HCT116 (cell line): ENCODE results near the gene DHRS13.

Experiments used
- ZFX ChIP-seq: fragments of 450-650 bp; IDR thresholded peaks from 2 replicates; pipeline ENCODE4 v1.6.1; 2017
- TF ChIP-seq, protein P1 (sequence below), 3 experiments: fragments of 200-600 bp in 1 of 3; sonication (generic) in 1 of 3; IDR thresholded peaks in 2 of 3; conservative IDR thresholded peaks in 1 of 3; 2 replicates each; pipeline ENCODE4 v1.5.1; 2012 to 2017; ENCODE audit warnings: low read depth in 2 of 3, low read length in 2 of 3, antibody characterized with exemption in 1 of 3, borderline replicate concordance in 1 of 3, control low read depth in 1 of 3, mild to moderate bottlenecking in 1 of 3, mixed read lengths in 1 of 3, mixed run types in 1 of 3, moderate library complexity in 1 of 3; ENCODE audit not compliant: insufficient read depth in 1 of 3

DNA sequence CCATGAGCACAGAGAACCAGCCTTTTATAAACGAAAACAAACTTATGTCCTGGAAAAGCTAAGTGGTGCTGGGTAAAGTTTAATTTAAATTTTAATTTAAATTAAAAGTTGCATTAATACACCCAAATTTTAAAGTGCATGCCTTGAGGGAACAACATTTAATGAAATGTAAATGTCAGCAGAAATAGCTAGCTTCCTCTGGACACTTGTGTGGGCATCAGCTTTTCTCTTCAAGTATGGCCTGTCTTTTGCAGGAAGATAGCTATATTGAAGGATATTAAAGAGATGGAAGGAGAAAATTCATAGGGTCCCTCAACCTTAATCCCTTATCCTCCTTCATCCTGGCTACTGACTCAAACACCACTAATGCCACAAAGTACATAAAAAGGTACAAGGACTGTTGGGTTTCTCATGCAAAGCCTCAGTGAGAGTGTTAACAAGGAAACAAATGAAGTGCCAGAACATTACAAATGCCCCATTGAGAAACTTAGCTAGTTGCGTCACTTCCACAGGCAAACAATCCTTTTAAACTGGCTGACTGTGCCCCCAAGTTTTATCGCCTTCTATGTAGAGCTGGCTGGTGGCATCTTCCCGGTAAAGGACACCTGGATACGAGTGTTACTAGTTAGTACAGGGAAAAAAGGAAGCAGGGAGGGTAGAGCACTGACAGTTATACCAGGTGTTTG lies 34.3 kb upstream of the DHRS13 start:
- TF ChIP-seq, protein P1, sequence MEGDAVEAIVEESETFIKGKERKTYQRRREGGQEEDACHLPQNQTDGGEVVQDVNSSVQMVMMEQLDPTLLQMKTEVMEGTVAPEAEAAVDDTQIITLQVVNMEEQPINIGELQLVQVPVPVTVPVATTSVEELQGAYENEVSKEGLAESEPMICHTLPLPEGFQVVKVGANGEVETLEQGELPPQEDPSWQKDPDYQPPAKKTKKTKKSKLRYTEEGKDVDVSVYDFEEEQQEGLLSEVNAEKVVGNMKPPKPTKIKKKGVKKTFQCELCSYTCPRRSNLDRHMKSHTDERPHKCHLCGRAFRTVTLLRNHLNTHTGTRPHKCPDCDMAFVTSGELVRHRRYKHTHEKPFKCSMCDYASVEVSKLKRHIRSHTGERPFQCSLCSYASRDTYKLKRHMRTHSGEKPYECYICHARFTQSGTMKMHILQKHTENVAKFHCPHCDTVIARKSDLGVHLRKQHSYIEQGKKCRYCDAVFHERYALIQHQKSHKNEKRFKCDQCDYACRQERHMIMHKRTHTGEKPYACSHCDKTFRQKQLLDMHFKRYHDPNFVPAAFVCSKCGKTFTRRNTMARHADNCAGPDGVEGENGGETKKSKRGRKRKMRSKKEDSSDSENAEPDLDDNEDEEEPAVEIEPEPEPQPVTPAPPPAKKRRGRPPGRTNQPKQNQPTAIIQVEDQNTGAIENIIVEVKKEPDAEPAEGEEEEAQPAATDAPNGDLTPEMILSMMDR (IDR thresholded peaks at IDR 0.05 in 2 of 3, conservative IDR thresholded peaks at IDR 0.05 in 1 of 3; ENCODE audit: borderline replicate concordance in 1 of 3, insufficient read depth in 1 of 3, low read depth in 2 of 3, low read length in 2 of 3): no peak
- no peak for TF ChIP-seq ZFX
